HepG2 (cell line): Measurements from ENCODE around the gene DNAJC19. TPM values are rescaled to one million over a fixed set of nuclear protein-coding genes. Genes with fewer than 3 reads are reported as not detected.

ENCODE experiments used
- CBX2 ChIP-seq, 2 experiments: fragments of 200-600 bp in 1 of 2; sonication (generic); formaldehyde crosslinking in 1 of 2; IDR thresholded peaks; 2 replicates each; pipeline versions ENCODE4 v1.7.0 to v1.8.1; 2018 to 2022; ENCODE audit warnings: low read depth in 2 of 2, low read length in 1 of 2, mild to moderate bottlenecking in 1 of 2, missing genetic modification reagents in 1 of 2
- EED ChIP-seq: sonication (generic); formaldehyde crosslinking; IDR thresholded peaks from 2 replicates; pipeline ENCODE4 v1.5.0; 2020; ENCODE audit warnings: mild to moderate bottlenecking, missing genetic modification reagents
- FOXJ3 ChIP-seq: sonication (generic); formaldehyde crosslinking; IDR thresholded peaks from 2 replicates; pipeline ENCODE4 v1.4.0; 2020; ENCODE audit warnings: missing genetic modification reagents, mild to moderate bottlenecking, borderline replicate concordance
- GATAD1 ChIP-seq: IDR thresholded peaks from 2 replicates; pipeline ENCODE4 v1.6.1; 2016; ENCODE audit warnings: missing genetic modification reagents, missing compliant biosample characterization
- HCFC1 ChIP-seq: fragments of 150-350 bp; IDR thresholded peaks from 2 replicates; pipeline ENCODE4 v1.6.1; 2014; ENCODE audit warnings: low read depth, low read length
- HDAC6 ChIP-seq: fragments of 200-600 bp; sonication (generic); IDR thresholded peaks from 2 replicates; pipeline ENCODE4 v1.7.0; 2017; ENCODE audit warnings: mild to moderate bottlenecking, antibody characterized with exemption, low read length, low read depth
- MXD4 ChIP-seq: IDR thresholded peaks from 2 replicates; pipeline ENCODE4 v1.6.1; 2016; ENCODE audit warnings: mild to moderate bottlenecking, missing biosample characterization, missing genetic modification reagents
- NFIC ChIP-seq: IDR thresholded peaks from 2 replicates; pipeline ENCODE4 v1.6.1; 2012; ENCODE audit warnings: mild to moderate bottlenecking, low read length, inconsistent platforms
- SIN3A ChIP-seq: IDR thresholded peaks from 2 replicates; pipeline ENCODE4 v1.6.1; 2011; ENCODE audit warnings: low read depth, mild to moderate bottlenecking, control low read depth, low read length, borderline replicate concordance
- TARDBP ChIP-seq: sonication (generic); formaldehyde crosslinking; IDR thresholded peaks from 2 replicates; pipeline ENCODE4 v1.8.0; 2022; ENCODE audit warnings: mild to moderate bottlenecking, missing genetic modification reagents
- TOPORS ChIP-seq: sonication (generic); formaldehyde crosslinking; IDR thresholded peaks from 2 replicates; pipeline ENCODE4 v1.8.0; 2023; ENCODE audit warnings: mild to moderate bottlenecking, missing genetic modification reagents
- ZFYVE20 ChIP-seq: sonication (generic); formaldehyde crosslinking; IDR thresholded peaks from 2 replicates; pipeline ENCODE4 v1.8.0; 2023; ENCODE audit warnings: low read depth, mild to moderate bottlenecking, moderate library complexity, missing genetic modification reagents, borderline replicate concordance
- ZNF547 ChIP-seq: sonication (generic); formaldehyde crosslinking; IDR thresholded peaks from 2 replicates; pipeline ENCODE4 v1.5.1; 2020; ENCODE audit warnings: mild to moderate bottlenecking, missing genetic modification reagents
- ZNF790 ChIP-seq: sonication (generic); formaldehyde crosslinking; IDR thresholded peaks from 2 replicates; pipeline ENCODE4 v1.8.0; 2022; ENCODE audit warnings: missing genetic modification reagents, mild to moderate bottlenecking, borderline replicate concordance
- polyA plus RNA-seq, 8 experiments: library from polyadenylated mRNA; depleted of rRNA in 3 of 8; stranded (reverse) in 7 of 8; unstranded in 1 of 8; fragments of >200 nt; fragmentation: Illumina TruSeq in 4 of 8; extraction: Trizol in 4 of 8; gene quantifications; 2 replicates each; pipeline versions ENCODE4 v1.2.1 to v1.2.3, GENCODE V29; 2011 to 2016; ENCODE audit warnings: low read depth in 4 of 8, missing spikeins in 1 of 8, mixed read lengths in 1 of 8; ENCODE audit not compliant: insufficient read depth in 1 of 8
- total RNA-seq, 5 experiments: library from RNA; depleted of rRNA; stranded (reverse); fragments of >200 nt; fragmentation: Illumina TruSeq; extraction: Trizol; gene quantifications; 2 replicates each; pipeline ENCODE4 v1.2.3, GENCODE V29; 2016; ENCODE audit warnings: low read depth in 1 of 5
- TF ChIP-seq, protein P1 (sequence below): IDR thresholded peaks from 2 replicates; pipeline ENCODE4 v1.6.1; 2016; ENCODE audit warnings: missing biosample characterization, missing genetic modification reagents, low read depth
- TF ChIP-seq, protein P2 (sequence below): sonication (generic); formaldehyde crosslinking; conservative IDR thresholded peaks from 2 replicates; pipeline ENCODE4 v1.8.0; 2022; ENCODE audit warnings: low read depth, missing genetic modification reagents
- TF ChIP-seq, protein P3 (sequence below): sonication (generic); formaldehyde crosslinking; IDR thresholded peaks from 2 replicates; pipeline ENCODE4 v1.5.0; 2020; ENCODE audit warnings: mild to moderate bottlenecking, missing genetic modification reagents
- TF ChIP-seq, protein P4 (sequence below): sonication (generic); formaldehyde crosslinking; IDR thresholded peaks from 2 replicates; pipeline ENCODE4 v1.4.0; 2020; ENCODE audit warnings: missing genetic modification reagents

DNAJC19 gene
- total and polyA plus RNA-seq, 2 of the 13 experiments (the other 11 are each of a cell fraction or from before 2014, with no cell fraction given): 51.1 to 75.8 TPM

DNA sequence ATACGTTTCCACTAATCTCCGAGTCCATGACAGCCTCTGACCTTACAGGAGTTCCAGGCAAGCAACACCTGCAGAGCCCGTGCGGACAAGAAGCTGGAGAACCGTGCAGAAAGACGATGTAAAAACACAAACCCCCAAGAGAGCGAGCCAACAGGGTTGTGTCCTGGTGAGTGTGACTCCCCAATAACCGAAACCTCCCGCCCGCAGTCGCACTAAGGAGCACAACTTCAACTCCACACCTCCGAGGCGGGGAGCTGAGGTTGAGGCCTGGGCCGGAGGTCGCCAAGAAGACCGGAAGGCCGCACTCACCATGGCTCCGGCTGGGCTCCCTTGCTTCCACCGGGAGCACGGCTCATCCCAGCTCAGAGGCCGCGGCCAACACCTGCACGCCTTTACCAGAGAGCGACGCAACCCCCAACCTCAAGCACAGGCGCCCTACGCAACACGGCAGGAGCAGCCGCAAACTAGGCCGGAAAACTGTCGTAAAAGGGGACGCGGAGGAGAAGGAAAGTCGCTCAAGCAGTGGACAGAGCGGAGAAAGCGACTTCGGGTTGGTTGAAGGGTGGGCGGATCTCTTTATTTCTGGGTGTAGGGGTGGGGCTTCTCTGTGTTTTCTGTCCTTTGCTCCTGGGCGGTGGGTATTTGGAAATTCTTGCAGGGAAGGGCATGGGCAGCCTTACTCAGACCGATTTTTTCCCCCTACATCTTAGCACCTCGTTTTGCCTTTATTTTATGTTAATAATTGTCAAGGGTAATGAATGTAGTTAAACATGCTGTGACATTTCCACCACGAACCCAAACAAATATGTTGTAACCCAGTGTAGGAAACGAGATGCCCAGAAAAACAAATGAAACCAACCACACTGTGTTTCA, at the start of gene DNAJC19 (continued):
- TF ChIP-seq GATAD1 (CRISPR knock-in tag): peak; percentile 97
- TF ChIP-seq TARDBP (CRISPR knock-in tag): peak; percentile 89
- TF ChIP-seq HDAC6: no peak
- TF ChIP-seq MXD4 (CRISPR knock-in tag): peak; percentile 52
- TF ChIP-seq ZNF547: peak; percentile 77; the same call in 1 of the 2 replicates
- peak; percentile 43; the same call in 1 of the 2 replicates for TF ChIP-seq HCFC1
- peak; percentile 88 for TF ChIP-seq SIN3A
- no peak for TF ChIP-seq ZFYVE20 (CRISPR knock-in tag)
- TF ChIP-seq, protein P1, sequence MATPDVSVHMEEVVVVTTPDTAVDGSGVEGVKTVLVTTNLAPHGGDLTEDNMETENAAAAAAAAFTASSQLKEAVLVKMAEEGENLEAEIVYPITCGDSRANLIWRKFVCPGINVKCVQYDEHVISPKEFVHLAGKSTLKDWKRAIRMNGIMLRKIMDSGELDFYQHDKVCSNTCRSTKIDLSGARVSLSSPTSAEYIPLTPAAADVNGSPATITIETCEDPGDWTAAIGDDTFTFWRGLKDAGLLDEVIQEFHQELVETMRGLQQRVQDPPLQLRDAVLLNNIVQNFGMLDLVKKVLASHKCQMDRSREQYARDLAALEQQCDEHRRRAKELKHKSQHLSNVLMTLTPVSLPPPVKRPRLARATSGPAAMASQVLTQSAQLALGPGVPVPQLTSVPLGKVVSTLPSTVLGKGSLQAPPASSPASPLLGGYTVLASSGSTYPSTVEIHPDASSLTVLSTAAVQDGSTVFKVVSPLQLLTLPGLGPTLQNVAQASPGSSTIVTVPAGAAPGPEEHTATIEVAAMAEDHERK: peak; percentile 50; the same call in 1 of the 2 replicates
- TF ChIP-seq CBX2 (IDR thresholded peaks at IDR 0.05; ENCODE audit: low read depth, low read length): no peak
- 0 out of 2 replicates have a peak, but pooled peaks have one; percentile 47 for TF ChIP-seq CBX2 (CRISPR knock-in tag; IDR thresholded peaks at IDR 0.05; ENCODE audit: low read depth)
- TF ChIP-seq, protein P2, sequence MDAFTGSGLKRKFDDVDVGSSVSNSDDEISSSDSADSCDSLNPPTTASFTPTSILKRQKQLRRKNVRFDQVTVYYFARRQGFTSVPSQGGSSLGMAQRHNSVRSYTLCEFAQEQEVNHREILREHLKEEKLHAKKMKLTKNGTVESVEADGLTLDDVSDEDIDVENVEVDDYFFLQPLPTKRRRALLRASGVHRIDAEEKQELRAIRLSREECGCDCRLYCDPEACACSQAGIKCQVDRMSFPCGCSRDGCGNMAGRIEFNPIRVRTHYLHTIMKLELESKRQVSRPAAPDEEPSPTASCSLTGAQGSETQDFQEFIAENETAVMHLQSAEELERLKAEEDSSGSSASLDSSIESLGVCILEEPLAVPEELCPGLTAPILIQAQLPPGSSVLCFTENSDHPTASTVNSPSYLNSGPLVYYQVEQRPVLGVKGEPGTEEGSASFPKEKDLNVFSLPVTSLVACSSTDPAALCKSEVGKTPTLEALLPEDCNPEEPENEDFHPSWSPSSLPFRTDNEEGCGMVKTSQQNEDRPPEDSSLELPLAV: no peak
- peak; percentile 71; the same call in 1 of the 2 replicates for TF ChIP-seq EED (CRISPR knock-in tag)
- TF ChIP-seq, protein P3, sequence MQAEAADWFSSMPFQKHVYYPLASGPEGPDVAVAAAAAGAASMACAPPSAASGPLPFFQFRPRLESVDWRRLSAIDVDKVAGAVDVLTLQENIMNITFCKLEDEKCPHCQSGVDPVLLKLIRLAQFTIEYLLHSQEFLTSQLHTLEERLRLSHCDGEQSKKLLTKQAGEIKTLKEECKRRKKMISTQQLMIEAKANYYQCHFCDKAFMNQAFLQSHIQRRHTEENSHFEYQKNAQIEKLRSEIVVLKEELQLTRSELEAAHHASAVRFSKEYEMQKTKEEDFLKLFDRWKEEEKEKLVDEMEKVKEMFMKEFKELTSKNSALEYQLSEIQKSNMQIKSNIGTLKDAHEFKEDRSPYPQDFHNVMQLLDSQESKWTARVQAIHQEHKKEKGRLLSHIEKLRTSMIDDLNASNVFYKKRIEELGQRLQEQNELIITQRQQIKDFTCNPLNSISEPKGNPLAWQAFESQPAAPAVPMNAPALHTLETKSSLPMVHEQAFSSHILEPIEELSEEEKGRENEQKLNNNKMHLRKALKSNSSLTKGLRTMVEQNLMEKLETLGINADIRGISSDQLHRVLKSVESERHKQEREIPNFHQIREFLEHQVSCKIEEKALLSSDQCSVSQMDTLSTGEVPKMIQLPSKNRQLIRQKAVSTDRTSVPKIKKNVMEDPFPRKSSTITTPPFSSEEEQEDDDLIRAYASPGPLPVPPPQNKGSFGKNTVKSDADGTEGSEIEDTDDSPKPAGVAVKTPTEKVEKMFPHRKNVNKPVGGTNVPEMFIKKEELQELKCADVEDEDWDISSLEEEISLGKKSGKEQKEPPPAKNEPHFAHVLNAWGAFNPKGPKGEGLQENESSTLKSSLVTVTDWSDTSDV (CRISPR knock-in tag): no peak
- peak; percentile 76; the same call in 1 of the 2 replicates for TF ChIP-seq TOPORS (CRISPR knock-in tag)
- TF ChIP-seq, protein P4, sequence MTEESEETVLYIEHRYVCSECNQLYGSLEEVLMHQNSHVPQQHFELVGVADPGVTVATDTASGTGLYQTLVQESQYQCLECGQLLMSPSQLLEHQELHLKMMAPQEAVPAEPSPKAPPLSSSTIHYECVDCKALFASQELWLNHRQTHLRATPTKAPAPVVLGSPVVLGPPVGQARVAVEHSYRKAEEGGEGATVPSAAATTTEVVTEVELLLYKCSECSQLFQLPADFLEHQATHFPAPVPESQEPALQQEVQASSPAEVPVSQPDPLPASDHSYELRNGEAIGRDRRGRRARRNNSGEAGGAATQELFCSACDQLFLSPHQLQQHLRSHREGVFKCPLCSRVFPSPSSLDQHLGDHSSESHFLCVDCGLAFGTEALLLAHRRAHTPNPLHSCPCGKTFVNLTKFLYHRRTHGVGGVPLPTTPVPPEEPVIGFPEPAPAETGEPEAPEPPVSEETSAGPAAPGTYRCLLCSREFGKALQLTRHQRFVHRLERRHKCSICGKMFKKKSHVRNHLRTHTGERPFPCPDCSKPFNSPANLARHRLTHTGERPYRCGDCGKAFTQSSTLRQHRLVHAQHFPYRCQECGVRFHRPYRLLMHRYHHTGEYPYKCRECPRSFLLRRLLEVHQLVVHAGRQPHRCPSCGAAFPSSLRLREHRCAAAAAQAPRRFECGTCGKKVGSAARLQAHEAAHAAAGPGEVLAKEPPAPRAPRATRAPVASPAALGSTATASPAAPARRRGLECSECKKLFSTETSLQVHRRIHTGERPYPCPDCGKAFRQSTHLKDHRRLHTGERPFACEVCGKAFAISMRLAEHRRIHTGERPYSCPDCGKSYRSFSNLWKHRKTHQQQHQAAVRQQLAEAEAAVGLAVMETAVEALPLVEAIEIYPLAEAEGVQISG (CRISPR knock-in tag): peak; percentile 91
- TF ChIP-seq FOXJ3: peak; percentile 66; the same call in 1 of the 2 replicates
- no peak for TF ChIP-seq ZNF790 (CRISPR knock-in tag)
- no peak for TF ChIP-seq NFIC
